A673 (cell line): ENCODE data around the gene TLE2. TPM values are rescaled to one million over a fixed set of nuclear protein-coding genes. Genes with fewer than 3 reads are reported as not detected.

ENCODE experiments used
- BruUV-seq: library from RNA; stranded (reverse); fragments of 400-500 nt; replicated peaks from 2 replicates; lab custom pipeline; 2021; lab: Mats Ljungman, UMichigan
- CTCF ChIA-PET: fragments of 300-600 bp; sonication (Branson Sonifier 250); formaldehyde crosslinking; loops from one replicate; lab custom pipeline; 2022; ENCODE audit warnings: antibody characterized with exemption; lab: Charles Lee
- POLR2A ChIA-PET: fragments of 300-600 bp; sonication (Branson Sonifier 250); formaldehyde crosslinking; loops from one replicate; lab custom pipeline; 2022; ENCODE audit warnings: antibody characterized with exemption; ENCODE audit not compliant: low non-redundant PET; lab: Charles Lee
- DNase-seq: peaks from one replicate; pipeline ENCODE4 v3.0.0-alpha.2; 2015; ENCODE audit warnings: low spot score
- H3K27ac ChIP-seq: fragments of 200-600 bp; sonication (generic); 2 replicates; pipeline ENCODE4 v1.5.1; 2016; ENCODE audit warnings: mixed run types, low read depth, mild to moderate bottlenecking, mixed read lengths, antibody characterized with exemption, low read length; ENCODE audit not compliant: poor library complexity, severe bottlenecking
- H3K27me3 ChIP-seq: fragments of 200-600 bp; sonication (generic); replicated peaks from 2 replicates; pipeline ENCODE4 v1.6.1; 2017; ENCODE audit warnings: mixed run types, low read depth, mild to moderate bottlenecking, mixed read lengths, antibody characterized with exemption, low read length; ENCODE audit not compliant: insufficient read depth, poor library complexity
- H3K36me3 ChIP-seq: fragments of 200-600 bp; sonication (generic); 2 replicates; pipeline ENCODE4 v1.6.1; 2016; ENCODE audit warnings: mixed run types, mild to moderate bottlenecking, mixed read lengths, antibody characterized with exemption, low read length; ENCODE audit not compliant: insufficient read depth, poor library complexity, severe bottlenecking
- H3K4me1 ChIP-seq: fragments of 200-600 bp; sonication (generic); 2 replicates; pipeline ENCODE4 v1.6.1; 2017; ENCODE audit warnings: mixed run types, mild to moderate bottlenecking, mixed read lengths, antibody characterized with exemption, low read length; ENCODE audit not compliant: insufficient read depth, poor library complexity, severe bottlenecking
- H3K4me3 ChIP-seq: fragments of 200-600 bp; sonication (generic); 2 replicates; pipeline ENCODE4 v1.5.1; 2016; ENCODE audit warnings: low read depth, mixed run types, mild to moderate bottlenecking, mixed read lengths, low read length; ENCODE audit not compliant: poor library complexity, severe bottlenecking
- H3K9me3 ChIP-seq: fragments of 200-600 bp; sonication (generic); 2 replicates; pipeline ENCODE4 v1.6.1; 2016; ENCODE audit warnings: mixed run types, low read depth, mild to moderate bottlenecking, mixed read lengths, antibody characterized with exemption, low read length; ENCODE audit not compliant: poor library complexity, severe bottlenecking
- CTCF ChIP-seq: fragments of 300-800, 200-600 bp; sonication (generic); conservative IDR thresholded peaks from 2 replicates; pipeline ENCODE4 v1.5.1; 2017; ENCODE audit warnings: low read depth, mild to moderate bottlenecking, antibody characterized with exemption, low read length, moderate library complexity, mixed read lengths
- EZH2 ChIP-seq: fragments of 200-600 bp; sonication (generic); IDR thresholded peaks from 2 replicates; pipeline ENCODE4 v1.6.1; 2017; ENCODE audit warnings: borderline replicate concordance, low read depth, mild to moderate bottlenecking, mixed read lengths, antibody characterized with exemption, low read length; ENCODE audit not compliant: poor library complexity, severe bottlenecking
- intact Hi-C: fragments of 100-400 bp; cut with micrococcal nuclease; formaldehyde crosslinking; loops from one replicate; pipeline ENCODE4 v1.10.0; 2022; ENCODE audit not compliant: unreplicated experiment
- total RNA-seq: library from RNA; stranded (reverse); gene quantifications from 2 replicates; pipeline ENCODE4 v1.2.3, GENCODE V29; 2021

TLE2 gene
- total RNA-seq, 1 experiment from 2014 or later, result 10.8 TPM

- no peaks in the 10 kb centered on the region for H3K9me3 ChIP-seq
- no peaks in the 10 kb centered on the region for H3K27me3 ChIP-seq
- no peak for DNase-seq
- no peak overlapping the region for H3K27ac ChIP-seq
- CTCF ChIA-PET, result interaction anchor here (0.7 kb wide), 1 partner anchor 450 kb away, joined by 11 read pairs; no protein-coding TSS in a partner anchor
- POLR2A ChIA-PET, result no interaction called here
- H3K4me3 ChIP-seq, result no peak overlapping the region
- H3K4me1 ChIP-seq, result peaks cover 22% of the 10 kb centered on the region
- intact Hi-C loops, result no loop called here
- peaks cover 5% of the 10 kb centered on the region for H3K36me3 ChIP-seq
- BruUV-seq, result no TSS peak
- TF ChIP-seq CTCF (no peak), EZH2 (no peak)
These were observed 20.0 kb upstream of the TLE2 start for GRCh38 chr19:3049089-3049488.

GRCh38 chr19:3048190-3048533 lies 19.1 kb upstream of the TLE2 start:
- Histone ChIP-seq H3K27ac (peak overlapping the region; percentile 72), H3K36me3 (no peaks in the 10 kb centered on the region), H3K27me3 (no peaks in the 10 kb centered on the region), H3K4me3 (no peak overlapping the region), H3K9me3 (no peaks in the 10 kb centered on the region), H3K4me1 (peaks cover 22% of the 10 kb centered on the region)
- POLR2A ChIA-PET, result no interaction called here
- no peak for DNase-seq
- intact Hi-C loops, result no loop called here
- no peak for TF ChIP-seq CTCF
- no peak for TF ChIP-seq EZH2
- no TSS peak for BruUV-seq
- CTCF ChIA-PET, result interaction anchor here (0.7 kb wide), 1 partner anchor 451 kb away, joined by 11 read pairs; no protein-coding TSS in a partner anchor

- peak overlapping the region; percentile 47 for H3K4me3 ChIP-seq
- CTCF ChIA-PET, result interaction anchor here (0.5 to 0.8 kb wide), 2 partner anchors 22 to 48 kb away, joined by 3 to 5 read pairs; no protein-coding TSS in a partner anchor
These were observed 18.6 kb upstream of the TLE2 start for GRCh38 chr19:3047496-3048189.

More at GRCh38 chr19:3047496-3048189, 18.6 kb upstream of the TLE2 start:
- intact Hi-C loops, result no loop called here
- Histone ChIP-seq H3K36me3 (no peaks in the 10 kb centered on the region), H3K4me1 (peaks cover 27% of the 10 kb centered on the region), H3K27ac (peak overlapping the region; percentile 72), H3K9me3 (no peaks in the 10 kb centered on the region), H3K27me3 (no peaks in the 10 kb centered on the region)
- TF ChIP-seq CTCF, result no peak
- no peak for TF ChIP-seq EZH2
- BruUV-seq, result no TSS peak
- peak; percentile 97 for DNase-seq
- POLR2A ChIA-PET, result interaction anchor here (0.6 kb wide), 1 partner anchor 140 kb away, joined by 8 read pairs; no protein-coding TSS in a partner anchor
